Measurements from ENCODE around the gene OLFM2. TPM values are rescaled to one million over a fixed set of nuclear protein-coding genes. Genes with fewer than 3 reads are reported as not detected.

Gene OLFM2
- total and polyA plus RNA-seq, 9 of the 15 experiments (the other 6 are each of a cell fraction or from before 2014, with no cell fraction given) = 0.10 to 0.33 (median 0.23) TPM; not detected in 4

DNA sequence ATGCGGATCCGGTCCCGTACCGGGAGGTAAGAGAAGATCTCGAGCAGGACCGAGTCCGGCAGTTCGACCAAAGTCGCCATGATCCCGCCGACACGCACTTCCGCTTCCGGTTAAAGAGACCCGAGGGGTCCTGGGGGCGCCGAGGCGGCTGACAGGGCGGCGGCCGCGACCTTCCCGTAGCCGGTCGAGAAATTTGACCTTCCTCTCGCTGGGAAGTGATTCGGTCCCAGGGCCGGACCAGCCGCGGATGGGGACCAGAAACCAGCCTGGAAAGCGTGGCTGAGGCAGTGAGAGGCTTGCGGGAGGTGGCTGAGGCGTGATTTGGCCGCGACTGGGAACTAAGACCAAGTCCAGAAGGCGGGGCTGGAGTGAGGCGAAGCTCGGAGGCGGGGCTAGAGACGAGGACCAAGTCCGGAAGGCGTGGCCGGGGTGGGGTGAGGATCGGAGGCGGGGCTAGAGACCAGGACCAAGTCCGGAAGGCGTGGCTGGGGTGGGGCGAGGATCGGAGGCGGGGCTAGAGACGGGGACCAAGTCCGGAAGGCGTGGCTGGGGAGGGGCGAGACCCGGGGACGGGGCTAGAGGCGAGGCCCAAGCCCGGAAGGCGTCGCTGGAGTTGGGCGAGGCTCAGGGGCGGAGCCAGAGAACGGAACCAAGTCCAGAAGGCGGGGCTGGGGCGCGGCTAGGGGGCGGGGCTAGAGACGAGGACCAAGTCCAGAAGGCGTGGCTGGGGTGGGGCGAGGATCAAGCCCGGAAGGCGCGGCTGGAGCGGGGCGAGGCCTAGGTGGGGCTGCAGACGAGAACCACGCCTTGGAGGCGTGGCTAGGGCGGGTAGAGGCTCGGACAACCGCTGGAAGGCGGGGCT lies 117.3 kb downstream of the OLFM2 start, which contains the start of gene FBXL12 (continued):
- TF ChIP-seq SMARCB1 (IDR thresholded peaks at IDR 0.05; ENCODE audit: insufficient read length, low read depth) = no peak
- TF ChIP-seq ZNF77 (CRISPR knock-in tag; IDR thresholded peaks at IDR 0.05) = no peak
- no peak for TF ChIP-seq CSDE1 (IDR thresholded peaks at IDR 0.05)
- TF ChIP-seq DIDO1 (tag; IDR thresholded peaks at IDR 0.05; ENCODE audit: low read depth) = no peak
- TF ChIP-seq, protein P1, sequence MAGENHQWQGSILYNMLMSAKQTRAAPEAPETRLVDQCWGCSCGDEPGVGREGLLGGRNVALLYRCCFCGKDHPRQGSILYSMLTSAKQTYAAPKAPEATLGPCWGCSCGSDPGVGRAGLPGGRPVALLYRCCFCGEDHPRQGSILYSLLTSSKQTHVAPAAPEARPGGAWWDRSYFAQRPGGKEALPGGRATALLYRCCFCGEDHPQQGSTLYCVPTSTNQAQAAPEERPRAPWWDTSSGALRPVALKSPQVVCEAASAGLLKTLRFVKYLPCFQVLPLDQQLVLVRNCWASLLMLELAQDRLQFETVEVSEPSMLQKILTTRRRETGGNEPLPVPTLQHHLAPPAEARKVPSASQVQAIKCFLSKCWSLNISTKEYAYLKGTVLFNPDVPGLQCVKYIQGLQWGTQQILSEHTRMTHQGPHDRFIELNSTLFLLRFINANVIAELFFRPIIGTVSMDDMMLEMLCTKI (IDR thresholded peaks at IDR 0.05; ENCODE audit: partially characterized antibody) = no peak
- no peak for TF ChIP-seq EHMT2 (IDR thresholded peaks at IDR 0.05)
- 0 out of 2 replicates have a peak, but pooled peaks have one; percentile 51 for TF ChIP-seq ZNF12 (CRISPR knock-in tag; IDR thresholded peaks at IDR 0.05)
- no peak for TF ChIP-seq ZNF778 (CRISPR knock-in tag; IDR thresholded peaks at IDR 0.05)
- peak; percentile 82 for TF ChIP-seq MAX (CRISPR knock-in tag; IDR thresholded peaks at IDR 0.05)
- no peak for TF ChIP-seq LEF1 (IDR thresholded peaks at IDR 0.05)
- TF ChIP-seq, protein P2, sequence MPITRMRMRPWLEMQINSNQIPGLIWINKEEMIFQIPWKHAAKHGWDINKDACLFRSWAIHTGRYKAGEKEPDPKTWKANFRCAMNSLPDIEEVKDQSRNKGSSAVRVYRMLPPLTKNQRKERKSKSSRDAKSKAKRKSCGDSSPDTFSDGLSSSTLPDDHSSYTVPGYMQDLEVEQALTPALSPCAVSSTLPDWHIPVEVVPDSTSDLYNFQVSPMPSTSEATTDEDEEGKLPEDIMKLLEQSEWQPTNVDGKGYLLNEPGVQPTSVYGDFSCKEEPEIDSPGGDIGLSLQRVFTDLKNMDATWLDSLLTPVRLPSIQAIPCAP (CRISPR knock-in tag; IDR thresholded peaks at IDR 0.05; ENCODE audit: borderline replicate concordance) = no peak
- TF ChIP-seq NRF1 (conservative IDR thresholded peaks at IDR 0.05 in 1 of 2, IDR thresholded peaks at IDR 0.05 in 1 of 2) = peak; percentile 56 to 60
- TF ChIP-seq, protein P3, sequence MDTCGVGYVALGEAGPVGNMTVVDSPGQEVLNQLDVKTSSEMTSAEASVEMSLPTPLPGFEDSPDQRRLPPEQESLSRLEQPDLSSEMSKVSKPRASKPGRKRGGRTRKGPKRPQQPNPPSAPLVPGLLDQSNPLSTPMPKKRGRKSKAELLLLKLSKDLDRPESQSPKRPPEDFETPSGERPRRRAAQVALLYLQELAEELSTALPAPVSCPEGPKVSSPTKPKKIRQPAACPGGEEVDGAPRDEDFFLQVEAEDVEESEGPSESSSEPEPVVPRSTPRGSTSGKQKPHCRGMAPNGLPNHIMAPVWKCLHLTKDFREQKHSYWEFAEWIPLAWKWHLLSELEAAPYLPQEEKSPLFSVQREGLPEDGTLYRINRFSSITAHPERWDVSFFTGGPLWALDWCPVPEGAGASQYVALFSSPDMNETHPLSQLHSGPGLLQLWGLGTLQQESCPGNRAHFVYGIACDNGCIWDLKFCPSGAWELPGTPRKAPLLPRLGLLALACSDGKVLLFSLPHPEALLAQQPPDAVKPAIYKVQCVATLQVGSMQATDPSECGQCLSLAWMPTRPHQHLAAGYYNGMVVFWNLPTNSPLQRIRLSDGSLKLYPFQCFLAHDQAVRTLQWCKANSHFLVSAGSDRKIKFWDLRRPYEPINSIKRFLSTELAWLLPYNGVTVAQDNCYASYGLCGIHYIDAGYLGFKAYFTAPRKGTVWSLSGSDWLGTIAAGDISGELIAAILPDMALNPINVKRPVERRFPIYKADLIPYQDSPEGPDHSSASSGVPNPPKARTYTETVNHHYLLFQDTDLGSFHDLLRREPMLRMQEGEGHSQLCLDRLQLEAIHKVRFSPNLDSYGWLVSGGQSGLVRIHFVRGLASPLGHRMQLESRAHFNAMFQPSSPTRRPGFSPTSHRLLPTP (IDR thresholded peaks at IDR 0.05; ENCODE audit: borderline replicate concordance, extremely low read depth, insufficient read length) = no peak
- TF ChIP-seq SIN3B (IDR thresholded peaks at IDR 0.05; ENCODE audit: low read depth) = peak; percentile 99
- no peak for TF ChIP-seq ZNF175 (CRISPR knock-in tag; IDR thresholded peaks at IDR 0.05; ENCODE audit: low read depth)
- TF ChIP-seq, protein P4, sequence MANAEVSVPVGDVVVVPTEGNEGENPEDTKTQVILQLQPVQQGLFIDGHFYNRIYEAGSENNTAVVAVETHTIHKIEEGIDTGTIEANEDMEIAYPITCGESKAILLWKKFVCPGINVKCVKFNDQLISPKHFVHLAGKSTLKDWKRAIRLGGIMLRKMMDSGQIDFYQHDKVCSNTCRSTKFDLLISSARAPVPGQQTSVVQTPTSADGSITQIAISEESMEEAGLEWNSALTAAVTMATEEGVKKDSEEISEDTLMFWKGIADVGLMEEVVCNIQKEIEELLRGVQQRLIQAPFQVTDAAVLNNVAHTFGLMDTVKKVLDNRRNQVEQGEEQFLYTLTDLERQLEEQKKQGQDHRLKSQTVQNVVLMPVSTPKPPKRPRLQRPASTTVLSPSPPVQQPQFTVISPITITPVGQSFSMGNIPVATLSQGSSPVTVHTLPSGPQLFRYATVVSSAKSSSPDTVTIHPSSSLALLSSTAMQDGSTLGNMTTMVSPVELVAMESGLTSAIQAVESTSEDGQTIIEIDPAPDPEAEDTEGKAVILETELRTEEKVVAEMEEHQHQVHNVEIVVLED (CRISPR knock-in tag; IDR thresholded peaks at IDR 0.05) = no peak
- TF ChIP-seq ZSCAN29 (IDR thresholded peaks at IDR 0.05) = no peak
